GM21619 (cell line): Measurements from ENCODE around the gene PLPP1.

Experiments used
- ATAC-seq: cut with Tn5 transposase; IDR thresholded peaks from one replicate; pipeline ENCODE4 v1.9.1; 2021; ENCODE audit not compliant: unreplicated experiment

The PLPP1 gene

DNA sequence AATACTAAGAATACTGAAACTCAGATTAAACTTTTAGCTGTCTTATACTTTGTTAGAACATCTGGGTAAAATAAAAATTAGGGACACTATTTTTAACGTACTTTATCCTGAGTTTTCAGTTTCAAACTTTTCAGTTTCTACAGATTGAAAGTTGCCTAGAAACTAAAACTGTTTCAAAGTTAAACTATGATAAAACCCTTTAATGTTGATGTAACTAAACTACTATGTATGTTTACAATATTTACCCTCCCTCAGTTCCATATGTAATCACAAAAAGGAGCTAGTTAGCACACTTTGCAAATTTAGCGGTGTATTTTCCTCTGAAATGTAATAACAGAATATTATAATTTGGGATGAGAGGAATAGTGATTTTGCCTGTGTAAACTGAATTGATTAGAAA, 121.1 kb downstream of the PLPP1 start:
- ATAC-seq, result no peak

DNA sequence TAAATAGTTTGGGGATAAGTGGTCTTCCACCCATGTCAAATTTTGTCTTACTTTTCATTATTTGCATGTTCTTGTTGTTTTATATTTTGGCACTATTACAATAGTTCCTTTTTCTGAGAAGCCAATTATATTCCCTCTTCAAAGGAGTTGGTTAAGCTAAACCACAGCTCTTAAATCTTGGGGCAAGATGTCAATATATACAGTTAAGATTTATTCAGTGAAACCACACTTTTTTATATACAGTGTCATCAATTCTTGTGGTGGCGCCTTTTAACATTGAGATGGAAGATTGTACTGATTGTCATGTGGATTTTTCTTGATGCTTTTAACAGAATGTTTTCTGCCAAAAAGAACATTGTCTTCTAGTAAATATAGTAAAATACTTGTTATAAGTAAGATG, 122.9 kb downstream of the PLPP1 start:
- ATAC-seq, result no peak

GRCh38 chr5:55410845-55411244, 123.9 kb downstream of the PLPP1 start:
- no peak for ATAC-seq

DNA sequence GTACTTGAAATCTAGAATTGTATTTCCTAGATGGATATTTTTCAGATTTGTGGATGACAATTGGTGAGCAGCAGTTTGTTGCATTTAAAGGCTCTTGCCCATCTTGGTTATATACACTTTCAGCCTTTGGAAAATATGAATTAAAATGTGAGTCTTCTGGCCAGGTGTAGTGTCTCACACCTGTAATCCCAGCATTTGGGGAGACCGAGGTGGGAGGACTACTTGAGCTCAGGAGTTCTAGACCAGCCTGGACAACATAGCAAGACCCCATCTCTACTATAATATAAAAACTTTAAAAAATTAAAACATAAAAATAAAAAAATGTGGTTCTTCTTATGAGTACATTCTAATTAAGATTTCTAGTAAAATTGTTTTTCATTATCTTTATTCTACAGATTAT, 125.0 kb downstream of the PLPP1 start:
- ATAC-seq, result no peak

DNA sequence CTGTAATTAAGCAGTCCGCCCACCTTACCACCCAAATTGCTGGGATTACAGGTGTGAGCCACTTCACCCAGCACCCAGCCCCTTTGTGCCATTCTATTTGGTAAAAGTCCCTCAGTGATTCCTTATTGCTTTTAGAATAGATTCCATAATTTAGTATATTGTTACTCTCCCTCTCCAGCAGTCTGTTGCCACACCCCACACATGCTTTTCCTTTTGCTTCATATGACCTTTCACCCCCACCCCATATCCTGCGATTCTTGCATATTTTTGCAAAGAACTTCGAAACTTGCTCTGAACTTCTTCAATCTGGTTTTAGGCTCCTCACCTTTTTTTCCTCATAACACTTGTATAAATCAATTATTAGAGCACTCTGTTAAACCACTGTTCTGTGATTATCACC, 126.8 kb downstream of the PLPP1 start:
- no peak for ATAC-seq

GRCh38 chr5:55407059-55407684, 127.6 kb downstream of the PLPP1 start:
- no peak for ATAC-seq

- ATAC-seq, result no peak
These were observed 128.5 kb downstream of the PLPP1 start for GRCh38 chr5:55406292-55406691.

GRCh38 chr5:55402199-55402598, 132.6 kb downstream of the PLPP1 start:
- no peak for ATAC-seq

- no peak for ATAC-seq
These were observed 141.1 kb downstream of the PLPP1 start for GRCh38 chr5:55393501-55394175.

- no peak for ATAC-seq
These were observed 142.1 kb downstream of the PLPP1 start for GRCh38 chr5:55392669-55393068.

DNA sequence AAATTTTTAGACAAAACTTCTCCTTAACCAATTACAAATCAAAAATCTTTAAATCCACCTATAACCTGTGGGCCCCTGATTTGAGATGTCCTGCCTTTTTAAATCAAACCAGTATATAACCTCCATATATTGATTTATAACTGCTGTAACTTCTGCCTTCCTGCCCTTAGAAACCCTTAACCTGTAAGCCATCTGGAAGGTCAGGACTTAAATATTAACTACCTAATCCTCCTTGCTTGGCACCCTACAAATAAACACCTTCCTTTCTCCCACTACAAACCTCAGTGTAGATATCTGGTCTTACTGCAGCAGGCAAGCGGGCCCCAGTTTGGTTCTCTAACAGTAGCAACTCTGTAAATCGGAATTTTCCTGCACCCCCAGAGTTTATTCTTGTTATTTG, 143.1 kb downstream of the PLPP1 start:
- no peak for ATAC-seq

DNA sequence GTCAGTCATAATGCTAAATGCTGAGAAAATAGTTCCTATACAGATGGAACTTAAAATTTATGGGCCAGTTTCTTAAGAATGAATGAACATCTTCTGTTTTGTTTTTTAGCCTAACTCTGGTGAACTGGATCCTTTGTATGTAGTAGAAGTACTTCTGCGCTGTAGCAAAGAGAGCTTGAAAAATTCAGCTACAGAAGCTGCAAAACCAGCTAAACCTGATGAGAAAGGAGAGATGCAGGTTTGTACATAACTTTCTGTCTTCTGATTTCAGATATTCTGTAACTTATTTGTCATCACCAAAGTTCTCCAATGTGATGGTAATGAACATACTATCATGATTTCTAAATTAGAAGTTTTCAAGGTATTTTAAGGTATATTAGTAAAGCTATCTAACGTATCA, 146.9 kb downstream of the PLPP1 start:
- no peak for ATAC-seq

- ATAC-seq, result no peak
These were observed 148.4 kb downstream of the PLPP1 start for GRCh38 chr5:55386356-55386755.

DNA sequence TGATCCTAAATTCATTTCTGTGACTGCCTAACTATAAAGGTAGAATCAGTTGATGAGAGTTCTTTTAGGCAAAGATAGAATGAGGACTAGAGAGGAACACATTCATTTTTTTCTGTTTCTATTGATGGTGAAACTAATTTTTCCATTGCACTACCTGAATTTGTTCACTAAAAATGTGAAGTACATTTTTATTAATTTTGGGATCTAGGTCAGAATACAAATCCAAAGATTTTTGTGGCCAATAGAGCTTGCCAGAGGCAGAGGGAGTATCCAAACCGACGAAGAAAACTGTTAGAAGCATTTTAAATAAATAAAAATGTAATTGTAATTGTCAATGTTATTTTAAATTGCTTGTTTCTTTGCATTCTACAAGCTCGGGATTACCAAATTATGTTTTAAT, 148.9 kb downstream of the PLPP1 start:
- no peak for ATAC-seq

- no peak for ATAC-seq
These were observed 149.5 kb downstream of the PLPP1 start for GRCh38 chr5:55385227-55385626.

- no peak for ATAC-seq
These were observed 150.7 kb downstream of the PLPP1 start for GRCh38 chr5:55384072-55384471.

GRCh38 chr5:55383254-55383653, 151.5 kb downstream of the PLPP1 start:
- no peak for ATAC-seq

- ATAC-seq, result no peak
These were observed 157.0 kb downstream of the PLPP1 start for GRCh38 chr5:55377810-55378209.
